SU-DHL-6 (cell line): Measurements from ENCODE around the gene SPTSSB.

Experiments used
- H2AFZ ChIP-seq: fragments of 200-600 bp; sonication (generic); 2 replicates; pipeline ENCODE4 v1.6.1; 2014; ENCODE audit warnings: low read depth, mild to moderate bottlenecking, moderate library complexity, mixed read lengths, antibody characterized with exemption, low read length; ENCODE audit not compliant: severe bottlenecking
- H3F3A ChIP-seq: fragments of 200-600 bp; shearing (Covaris generic); 2 replicates; pipeline ENCODE4 v1.6.0; 2016; ENCODE audit warnings: antibody characterized with exemption, mild to moderate bottlenecking; ENCODE audit not compliant: insufficient read depth
- H3K27ac ChIP-seq: fragments of 200-600 bp; sonication (generic); 2 replicates; pipeline ENCODE4 v1.5.1; 2016; ENCODE audit warnings: low read depth, mild to moderate bottlenecking, low read length, moderate library complexity, mixed read lengths
- H3K27me3 ChIP-seq: fragments of 200-600 bp; sonication (generic), shearing (Covaris generic); 2 replicates; pipeline ENCODE4 v1.6.0; 2014; ENCODE audit warnings: mild to moderate bottlenecking, low read length
- H3K36me3 ChIP-seq: fragments of 200-600 bp; sonication (generic); 2 replicates; pipeline ENCODE4 v1.6.1; 2014; ENCODE audit warnings: mild to moderate bottlenecking, low read length, mixed read lengths
- H3K4me2 ChIP-seq: fragments of 300-600, 200-600 bp; shearing (Covaris generic), sonication (generic); 2 replicates; pipeline ENCODE4 v1.6.0; 2014; ENCODE audit warnings: low read length, low read depth, mild to moderate bottlenecking; ENCODE audit not compliant: poor library complexity, severe bottlenecking
- H3K4me3 ChIP-seq: fragments of 200-600 bp; sonication (generic); 2 replicates; pipeline ENCODE4 v1.5.1; 2014; ENCODE audit warnings: antibody characterized with exemption, low read length, mild to moderate bottlenecking, mixed read lengths; ENCODE audit not compliant: insufficient read depth, poor library complexity, severe bottlenecking
- H3K79me2 ChIP-seq: fragments of 200-600 bp; sonication (generic); 2 replicates; pipeline ENCODE4 v1.6.1; 2014; ENCODE audit warnings: mild to moderate bottlenecking, low read length, moderate library complexity; ENCODE audit not compliant: insufficient read depth
- H3K9ac ChIP-seq: fragments of 200-600 bp; sonication (generic); 2 replicates; pipeline ENCODE4 v1.7.0; 2014; ENCODE audit warnings: mild to moderate bottlenecking, low read length
- H3K9me2 ChIP-seq: fragments of 200-600 bp; sonication (generic); replicated peaks from 2 replicates; pipeline ENCODE4 v1.6.1; 2014; ENCODE audit warnings: low read length; ENCODE audit not compliant: insufficient read depth
- H3K9me3 ChIP-seq: fragments of 200-600 bp; sonication (generic); 2 replicates; pipeline ENCODE4 v1.6.1; 2014; ENCODE audit warnings: low read length, mixed read lengths; ENCODE audit not compliant: insufficient read depth
- H4K20me1 ChIP-seq: fragments of 200-600 bp; sonication (generic); 2 replicates; pipeline ENCODE4 v1.6.1; 2014; ENCODE audit warnings: low read depth, mild to moderate bottlenecking, antibody characterized with exemption, low read length, moderate library complexity, mixed read lengths
- EZH2phosphoT487 ChIP-seq: fragments of 200-600 bp; sonication (generic), shearing (Covaris generic); conservative IDR thresholded peaks from 2 replicates; pipeline ENCODE4 v1.6.1; 2018; ENCODE audit warnings: mild to moderate bottlenecking, antibody characterized with exemption, low read length, moderate library complexity, mixed read lengths
- TF ChIP-seq, protein P1 (sequence below): fragments of 200-600 bp; sonication (generic); IDR thresholded peaks from one replicate; pipeline ENCODE4 v1.5.1; 2017; ENCODE audit warnings: antibody characterized with exemption, mild to moderate bottlenecking, low read length, moderate library complexity; ENCODE audit not compliant: insufficient read depth, poor library complexity, severe bottlenecking

SPTSSB gene

DNA sequence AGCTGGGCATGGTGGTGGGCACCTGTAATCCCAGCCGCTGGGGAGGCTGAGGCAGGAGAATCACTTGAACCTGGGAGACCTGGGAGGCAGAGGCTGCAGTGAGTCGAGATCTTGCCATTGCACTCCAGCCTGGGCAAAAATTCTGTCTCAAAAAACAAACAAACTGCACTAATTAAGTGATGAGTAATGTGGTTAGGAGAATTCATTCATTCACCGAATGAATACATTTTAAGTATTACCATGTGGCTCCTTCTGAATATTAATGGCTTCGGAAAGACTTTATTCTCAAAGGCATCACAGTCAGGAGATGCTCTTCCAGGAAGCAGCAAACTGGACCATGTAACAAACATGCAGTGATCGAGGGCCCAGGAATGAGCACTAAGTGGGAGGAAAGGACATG is 23.6 kb downstream of the SPTSSB start:
- no peaks in the 10 kb centered on the region for H3K9me2 ChIP-seq
- no peaks in the 10 kb centered on the region for H3F3A ChIP-seq
- no peak overlapping the region for H2AFZ ChIP-seq
- H3K9ac ChIP-seq: no peak overlapping the region
- no peaks in the 10 kb centered on the region for H3K9me3 ChIP-seq
- H4K20me1 ChIP-seq: no peaks in the 10 kb centered on the region
- H3K79me2 ChIP-seq: no peaks in the 10 kb centered on the region
- no peak overlapping the region for H3K4me2 ChIP-seq
- TF ChIP-seq, protein P1, sequence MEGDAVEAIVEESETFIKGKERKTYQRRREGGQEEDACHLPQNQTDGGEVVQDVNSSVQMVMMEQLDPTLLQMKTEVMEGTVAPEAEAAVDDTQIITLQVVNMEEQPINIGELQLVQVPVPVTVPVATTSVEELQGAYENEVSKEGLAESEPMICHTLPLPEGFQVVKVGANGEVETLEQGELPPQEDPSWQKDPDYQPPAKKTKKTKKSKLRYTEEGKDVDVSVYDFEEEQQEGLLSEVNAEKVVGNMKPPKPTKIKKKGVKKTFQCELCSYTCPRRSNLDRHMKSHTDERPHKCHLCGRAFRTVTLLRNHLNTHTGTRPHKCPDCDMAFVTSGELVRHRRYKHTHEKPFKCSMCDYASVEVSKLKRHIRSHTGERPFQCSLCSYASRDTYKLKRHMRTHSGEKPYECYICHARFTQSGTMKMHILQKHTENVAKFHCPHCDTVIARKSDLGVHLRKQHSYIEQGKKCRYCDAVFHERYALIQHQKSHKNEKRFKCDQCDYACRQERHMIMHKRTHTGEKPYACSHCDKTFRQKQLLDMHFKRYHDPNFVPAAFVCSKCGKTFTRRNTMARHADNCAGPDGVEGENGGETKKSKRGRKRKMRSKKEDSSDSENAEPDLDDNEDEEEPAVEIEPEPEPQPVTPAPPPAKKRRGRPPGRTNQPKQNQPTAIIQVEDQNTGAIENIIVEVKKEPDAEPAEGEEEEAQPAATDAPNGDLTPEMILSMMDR: no peak
- TF ChIP-seq EZH2phosphoT487: no peak
- H3K36me3 ChIP-seq: no peaks in the 10 kb centered on the region
- no peaks in the 10 kb centered on the region for H3K27me3 ChIP-seq
- no peak overlapping the region for H3K4me3 ChIP-seq
- H3K27ac ChIP-seq: no peak overlapping the region

DNA sequence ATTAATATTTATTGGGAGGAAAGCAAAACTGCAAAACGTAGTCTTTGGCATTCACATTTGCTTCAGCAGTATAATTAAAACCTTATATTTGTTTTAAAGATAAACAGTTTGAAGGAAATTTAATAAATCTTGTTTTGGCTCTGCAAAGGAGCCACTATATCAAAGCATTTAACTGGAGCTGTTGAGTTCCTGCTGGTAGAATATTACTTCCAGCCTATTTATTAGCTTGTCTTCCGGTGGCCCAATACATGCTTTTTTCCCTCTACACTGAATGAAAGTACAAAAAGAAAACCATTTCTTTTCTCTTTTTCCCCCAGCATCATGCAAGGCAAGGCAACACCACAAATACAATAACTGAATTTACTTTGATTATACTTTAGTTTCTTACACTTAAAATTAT is 26.3 kb downstream of the SPTSSB start:
- H4K20me1 ChIP-seq: no peaks in the 10 kb centered on the region

DNA sequence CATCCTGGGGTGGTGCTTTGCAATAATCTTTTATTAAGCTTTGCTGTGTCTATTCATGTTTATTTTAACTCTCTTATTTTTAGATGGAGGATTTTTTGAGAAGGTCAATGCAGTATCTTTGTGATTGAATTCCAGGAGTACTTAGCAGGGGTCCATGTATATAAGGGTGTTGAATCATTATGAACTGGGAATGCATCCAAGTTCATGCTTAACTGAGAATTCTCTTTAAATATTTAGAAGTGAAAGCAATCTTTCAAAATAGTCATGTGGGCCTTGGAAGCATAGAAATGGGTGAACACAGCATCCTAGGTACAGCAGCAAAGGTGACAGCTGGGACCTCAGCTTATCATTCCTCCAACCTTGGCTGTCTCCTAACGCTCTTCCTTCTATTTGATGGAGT is 27.3 kb downstream of the SPTSSB start:
- Histone ChIP-seq H3K4me3 (no peak overlapping the region), H4K20me1 (no peaks in the 10 kb centered on the region), H3K79me2 (no peaks in the 10 kb centered on the region), H3K9me3 (no peaks in the 10 kb centered on the region), H3K9me2 (no peaks in the 10 kb centered on the region), H3K4me2 (no peak overlapping the region), H3K27ac (no peak overlapping the region), H3K9ac (no peak overlapping the region), H3K36me3 (no peaks in the 10 kb centered on the region), H3F3A (no peaks in the 10 kb centered on the region), H3K27me3 (no peaks in the 10 kb centered on the region), H2AFZ (no peak overlapping the region)
- TF ChIP-seq, protein P1: no peak
- no peak for TF ChIP-seq EZH2phosphoT487

More for the DNA sequence above, 26.3 kb downstream of the SPTSSB start:
- Histone ChIP-seq H2AFZ (no peak overlapping the region), H3K36me3 (no peaks in the 10 kb centered on the region), H3K79me2 (no peaks in the 10 kb centered on the region), H3K4me2 (no peak overlapping the region), H3K4me3 (no peak overlapping the region), H3K27me3 (no peaks in the 10 kb centered on the region), H3K9me2 (no peaks in the 10 kb centered on the region), H3K9me3 (no peaks in the 10 kb centered on the region), H3K27ac (no peak overlapping the region), H3F3A (no peaks in the 10 kb centered on the region), H3K9ac (no peak overlapping the region)
- TF ChIP-seq, protein P1: no peak
- no peak for TF ChIP-seq EZH2phosphoT487

DNA sequence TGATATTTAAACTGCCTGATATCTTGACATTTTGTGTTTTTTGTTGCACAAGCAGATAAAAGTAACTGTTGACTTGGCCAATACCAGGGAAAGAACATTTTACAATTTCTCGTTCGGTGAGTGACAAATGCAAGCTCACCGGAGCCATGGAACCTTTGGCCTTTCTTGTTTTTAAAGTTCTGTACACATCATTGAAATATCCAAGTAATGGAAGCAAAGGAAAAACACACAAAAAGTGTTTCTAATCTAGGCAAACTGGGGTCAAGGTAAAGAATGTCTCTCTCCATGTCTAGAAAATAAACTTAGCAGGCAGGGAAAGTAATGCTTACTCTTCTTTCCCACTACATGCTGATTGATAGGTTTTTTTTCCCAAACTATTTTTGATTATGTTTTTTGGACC is 27.8 kb downstream of the SPTSSB start:
- Histone ChIP-seq H3K9me2 (no peaks in the 10 kb centered on the region), H3K9me3 (no peaks in the 10 kb centered on the region), H3F3A (no peaks in the 10 kb centered on the region), H3K79me2 (no peaks in the 10 kb centered on the region), H3K27me3 (no peaks in the 10 kb centered on the region), H4K20me1 (no peaks in the 10 kb centered on the region), H2AFZ (no peak overlapping the region), H3K4me2 (no peak overlapping the region), H3K4me3 (no peak overlapping the region), H3K27ac (no peak overlapping the region), H3K36me3 (no peaks in the 10 kb centered on the region), H3K9ac (no peak overlapping the region)
- TF ChIP-seq, protein P1: no peak
- TF ChIP-seq EZH2phosphoT487: no peak
